HG02870 (cell line): ENCODE results near the gene TAS2R10.

Experiments used
- ATAC-seq: cut with Tn5 transposase; IDR thresholded peaks from one replicate; pipeline ENCODE4 v1.9.1; 2021; ENCODE audit warnings: mild to moderate bottlenecking, moderate library complexity; ENCODE audit not compliant: unreplicated experiment

TAS2R10 gene

DNA sequence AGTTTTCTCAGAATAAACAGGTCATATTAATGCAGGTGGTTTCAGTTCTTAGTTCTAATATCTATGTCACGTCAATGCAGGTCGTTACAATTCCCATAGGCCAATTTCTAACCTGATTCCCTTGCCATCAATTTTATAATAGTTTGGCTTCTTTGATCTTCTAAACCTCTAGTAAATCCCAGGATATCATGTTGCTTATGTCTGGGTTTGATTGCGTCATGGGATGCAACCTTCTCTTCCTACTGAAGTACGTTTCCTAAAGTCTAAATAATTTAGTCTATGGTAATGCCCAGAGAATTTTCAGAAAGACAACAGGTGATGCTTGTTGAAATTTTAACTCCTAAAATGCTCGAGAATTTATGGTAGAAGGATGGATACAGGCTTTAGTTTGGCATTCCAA is 42.9 kb downstream of the TAS2R10 start:
- ATAC-seq: no peak

DNA sequence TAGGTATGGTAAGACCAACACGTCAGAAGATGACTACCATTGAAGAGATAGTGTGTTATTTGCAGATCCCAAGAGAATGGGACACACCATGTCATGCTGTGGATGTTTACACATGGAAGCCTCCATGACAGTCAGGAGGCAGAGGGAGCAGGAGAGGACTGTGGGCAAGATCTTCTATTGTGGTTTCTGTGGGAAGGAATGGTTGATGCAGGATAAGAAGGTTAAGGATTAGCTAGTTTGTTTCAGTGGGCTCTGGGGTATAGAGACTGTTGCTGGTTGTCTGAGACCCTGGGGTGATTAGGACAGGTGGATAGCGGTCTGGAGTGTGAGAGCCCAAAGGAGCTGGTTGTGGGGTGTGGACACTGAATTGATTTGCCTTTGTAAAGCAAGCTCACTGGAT is 47.1 kb downstream of the TAS2R10 start:
- no peak for ATAC-seq
